Measurements from ENCODE around the gene GRID1.
A peak's percentile ranks its signal among the peaks of the same experiment; 100 is the strongest.

GRID1 gene

GRCh38 chr10:86020134-86020533 lies 346.5 kb downstream of the GRID1 start:
- Histone ChIP-seq H3K23ac (ENCODE audit: low read length) (no peak overlapping the region), H4K8ac (ENCODE audit: low read depth, low read length) (no peak overlapping the region), H3K4ac (ENCODE audit: low read depth, low read length) (no peak overlapping the region), H3K79me2 (ENCODE audit: control insufficient read depth, insufficient read depth, low read length) (no peaks in the 10 kb centered on the region), H2AK5ac (ENCODE audit: low read length) (no peak overlapping the region), H3K4me2 (ENCODE audit: low read length) (no peak overlapping the region), H4K5ac (ENCODE audit: low read length) (no peak overlapping the region), H3K27me3 (ENCODE audit: insufficient read depth, low read length, poor library complexity) (no peaks in the 10 kb centered on the region), H2BK120ac (ENCODE audit: low read depth, low read length) (no peak overlapping the region), H3K27ac (ENCODE audit: low read depth, low read length) (no peak overlapping the region), H3K36me3 (ENCODE audit: control insufficient read depth, insufficient read depth, low read length) (no peaks in the 10 kb centered on the region), H3K79me1 (ENCODE audit: low read length) (no peaks in the 10 kb centered on the region), H3K9ac (ENCODE audit: low read length) (no peak overlapping the region), H3K18ac (ENCODE audit: low read length) (no peak overlapping the region), H3K4me3 (ENCODE audit: low read length) (no peak overlapping the region), H2BK5ac (ENCODE audit: low read length) (no peak overlapping the region), H2BK15ac (replicated peaks; ENCODE audit: low read depth) (no peak overlapping the region), H3K56ac (ENCODE audit: low read length) (peak overlapping the region; percentile 17), H3K4me1 (ENCODE audit: control insufficient read depth, low read depth, low read length) (peaks cover 10% of the 10 kb centered on the region)
- no peak for DNase-seq
- no CpG with 5 or more reads among the region's 5 CpGs for whole genome bisulfite sequencing (ENCODE audit: extremely low coverage, insufficient coverage, low lambda C conversion rate)

GRCh38 chr10:86019141-86019540 lies 347.5 kb downstream of the GRID1 start:
- Histone ChIP-seq H2BK120ac (ENCODE audit: low read depth, low read length) (no peak overlapping the region), H4K8ac (ENCODE audit: low read depth, low read length) (no peak overlapping the region), H3K79me2 (ENCODE audit: control insufficient read depth, insufficient read depth, low read length) (no peaks in the 10 kb centered on the region), H3K4me3 (ENCODE audit: low read length) (no peak overlapping the region), H3K18ac (ENCODE audit: low read length) (no peak overlapping the region), H4K5ac (ENCODE audit: low read length) (no peak overlapping the region), H3K56ac (ENCODE audit: low read length) (no peak overlapping the region), H3K9ac (ENCODE audit: low read length) (no peak overlapping the region), H2BK5ac (ENCODE audit: low read length) (no peak overlapping the region), H3K79me1 (ENCODE audit: low read length) (no peaks in the 10 kb centered on the region), H3K4me2 (ENCODE audit: low read length) (no peak overlapping the region), H3K27me3 (ENCODE audit: insufficient read depth, low read length, poor library complexity) (no peaks in the 10 kb centered on the region), H3K4ac (ENCODE audit: low read depth, low read length) (no peak overlapping the region), H3K23ac (ENCODE audit: low read length) (no peak overlapping the region), H3K27ac (ENCODE audit: low read depth, low read length) (no peak overlapping the region), H3K4me1 (ENCODE audit: control insufficient read depth, low read depth, low read length) (peaks cover 8% of the 10 kb centered on the region), H2BK15ac (replicated peaks; ENCODE audit: low read depth) (no peak overlapping the region), H2AK5ac (ENCODE audit: low read length) (no peak overlapping the region), H3K36me3 (ENCODE audit: control insufficient read depth, insufficient read depth, low read length) (no peaks in the 10 kb centered on the region)
- WGBS (ENCODE audit: extremely low coverage, insufficient coverage, low lambda C conversion rate), result no CpG with 5 or more reads among the region's 4 CpGs
- no peak for DNase-seq

- Histone ChIP-seq H4K5ac (ENCODE audit: low read length) (no peak overlapping the region), H3K4me1 (ENCODE audit: control insufficient read depth, low read depth, low read length) (peaks cover 6% of the 10 kb centered on the region), H3K23ac (ENCODE audit: low read length) (no peak overlapping the region), H3K79me2 (ENCODE audit: control insufficient read depth, insufficient read depth, low read length) (no peaks in the 10 kb centered on the region), H3K4ac (ENCODE audit: low read depth, low read length) (no peak overlapping the region), H3K27ac (ENCODE audit: low read depth, low read length) (no peak overlapping the region), H3K79me1 (ENCODE audit: low read length) (no peaks in the 10 kb centered on the region), H2BK120ac (ENCODE audit: low read depth, low read length) (no peak overlapping the region), H3K36me3 (ENCODE audit: control insufficient read depth, insufficient read depth, low read length) (no peaks in the 10 kb centered on the region), H3K27me3 (ENCODE audit: insufficient read depth, low read length, poor library complexity) (no peaks in the 10 kb centered on the region), H2BK5ac (ENCODE audit: low read length) (no peak overlapping the region), H3K4me2 (ENCODE audit: low read length) (no peak overlapping the region), H2AK5ac (ENCODE audit: low read length) (no peak overlapping the region), H3K9ac (ENCODE audit: low read length) (no peak overlapping the region), H2BK15ac (replicated peaks; ENCODE audit: low read depth) (no peak overlapping the region), H3K18ac (ENCODE audit: low read length) (no peak overlapping the region), H4K8ac (ENCODE audit: low read depth, low read length) (no peak overlapping the region), H3K4me3 (ENCODE audit: low read length) (no peak overlapping the region), H3K56ac (ENCODE audit: low read length) (no peak overlapping the region)
- no peak for DNase-seq
- no CpG with 5 or more reads among the region's 1 CpG for WGBS (ENCODE audit: extremely low coverage, insufficient coverage, low lambda C conversion rate)
These were observed 347.9 kb downstream of the GRID1 start for GRCh38 chr10:86018735-86019058.

GRCh38 chr10:86017841-86018734 lies 348.5 kb downstream of the GRID1 start:
- no peak overlapping the region for H3K23ac ChIP-seq (ENCODE audit: low read length)
- no peak overlapping the region for H2BK15ac ChIP-seq (replicated peaks; ENCODE audit: low read depth)
- H3K4me1 ChIP-seq (ENCODE audit: control insufficient read depth, low read depth, low read length), result no peaks in the 10 kb centered on the region
- no peak overlapping the region for H3K4me3 ChIP-seq (ENCODE audit: low read length)
- no peaks in the 10 kb centered on the region for H3K79me1 ChIP-seq (ENCODE audit: low read length)
- H3K27me3 ChIP-seq (ENCODE audit: insufficient read depth, low read length, poor library complexity), result no peaks in the 10 kb centered on the region
- no peak overlapping the region for H3K56ac ChIP-seq (ENCODE audit: low read length)
- DNase-seq, result peak; percentile 68
- no peak overlapping the region for H2BK5ac ChIP-seq (ENCODE audit: low read length)
- no peak overlapping the region for H2AK5ac ChIP-seq (ENCODE audit: low read length)
- no peak overlapping the region for H3K9ac ChIP-seq (ENCODE audit: low read length)
- no peak overlapping the region for H2BK120ac ChIP-seq (ENCODE audit: low read depth, low read length)
- H3K36me3 ChIP-seq (ENCODE audit: control insufficient read depth, insufficient read depth, low read length), result no peaks in the 10 kb centered on the region
- H4K8ac ChIP-seq (ENCODE audit: low read depth, low read length), result no peak overlapping the region
- H3K27ac ChIP-seq (ENCODE audit: low read depth, low read length), result no peak overlapping the region
- no peak overlapping the region for H4K5ac ChIP-seq (ENCODE audit: low read length)
- no peak overlapping the region for H3K18ac ChIP-seq (ENCODE audit: low read length)
- H3K4ac ChIP-seq (ENCODE audit: low read depth, low read length), result no peak overlapping the region
- no peaks in the 10 kb centered on the region for H3K79me2 ChIP-seq (ENCODE audit: control insufficient read depth, insufficient read depth, low read length)
- H3K4me2 ChIP-seq (ENCODE audit: low read length), result no peak overlapping the region
- WGBS (ENCODE audit: extremely low coverage, insufficient coverage, low lambda C conversion rate), result no CpG with 5 or more reads among the region's 13 CpGs

GRCh38 chr10:86013568-86013967 lies 353.0 kb downstream of the GRID1 start:
- Histone ChIP-seq H4K5ac (ENCODE audit: low read length) (no peak overlapping the region), H2BK120ac (ENCODE audit: low read depth, low read length) (no peak overlapping the region), H2AK5ac (ENCODE audit: low read length) (no peak overlapping the region), H3K56ac (ENCODE audit: low read length) (no peak overlapping the region), H3K4me2 (ENCODE audit: low read length) (no peak overlapping the region), H2BK15ac (replicated peaks; ENCODE audit: low read depth) (no peak overlapping the region), H3K79me1 (ENCODE audit: low read length) (no peaks in the 10 kb centered on the region), H3K27ac (ENCODE audit: low read depth, low read length) (no peak overlapping the region), H3K36me3 (ENCODE audit: control insufficient read depth, insufficient read depth, low read length) (no peaks in the 10 kb centered on the region), H2BK5ac (ENCODE audit: low read length) (no peak overlapping the region), H3K23ac (ENCODE audit: low read length) (no peak overlapping the region), H3K9ac (ENCODE audit: low read length) (no peak overlapping the region), H3K4ac (ENCODE audit: low read depth, low read length) (no peak overlapping the region), H3K18ac (ENCODE audit: low read length) (no peak overlapping the region), H3K4me3 (ENCODE audit: low read length) (no peak overlapping the region), H3K4me1 (ENCODE audit: control insufficient read depth, low read depth, low read length) (no peaks in the 10 kb centered on the region), H3K27me3 (ENCODE audit: insufficient read depth, low read length, poor library complexity) (no peaks in the 10 kb centered on the region), H4K8ac (ENCODE audit: low read depth, low read length) (no peak overlapping the region), H3K79me2 (ENCODE audit: control insufficient read depth, insufficient read depth, low read length) (no peaks in the 10 kb centered on the region)
- no CpG with 5 or more reads among the region's 2 CpGs for WGBS (ENCODE audit: extremely low coverage, insufficient coverage, low lambda C conversion rate)
- no peak for DNase-seq

GRCh38 chr10:86007171-86007570 lies 359.4 kb downstream of the GRID1 start:
- Histone ChIP-seq H3K4me2 (ENCODE audit: low read length) (no peak overlapping the region), H3K79me2 (ENCODE audit: control insufficient read depth, insufficient read depth, low read length) (no peaks in the 10 kb centered on the region), H3K56ac (ENCODE audit: low read length) (no peak overlapping the region), H3K27ac (ENCODE audit: low read depth, low read length) (no peak overlapping the region), H4K8ac (ENCODE audit: low read depth, low read length) (no peak overlapping the region), H4K5ac (ENCODE audit: low read length) (no peak overlapping the region), H2BK15ac (replicated peaks; ENCODE audit: low read depth) (no peak overlapping the region), H3K36me3 (ENCODE audit: control insufficient read depth, insufficient read depth, low read length) (no peaks in the 10 kb centered on the region), H3K18ac (ENCODE audit: low read length) (no peak overlapping the region), H3K23ac (ENCODE audit: low read length) (no peak overlapping the region), H3K27me3 (ENCODE audit: insufficient read depth, low read length, poor library complexity) (no peaks in the 10 kb centered on the region), H3K4ac (ENCODE audit: low read depth, low read length) (no peak overlapping the region), H2BK5ac (ENCODE audit: low read length) (no peak overlapping the region), H3K9ac (ENCODE audit: low read length) (no peak overlapping the region), H2BK120ac (ENCODE audit: low read depth, low read length) (no peak overlapping the region), H3K4me3 (ENCODE audit: low read length) (no peak overlapping the region), H3K79me1 (ENCODE audit: low read length) (no peaks in the 10 kb centered on the region), H3K4me1 (ENCODE audit: control insufficient read depth, low read depth, low read length) (no peaks in the 10 kb centered on the region), H2AK5ac (ENCODE audit: low read length) (no peak overlapping the region)
- no CpG with 5 or more reads among the region's 6 CpGs for WGBS (ENCODE audit: extremely low coverage, insufficient coverage, low lambda C conversion rate)
- DNase-seq, result no peak
